HUES64 (cell line): ENCODE data around the gene DHX30.

Experiments used
- H3K27ac ChIP-seq: 2 replicates; pipeline ENCODE4 v1.7.0; 2013; ENCODE audit warnings: low read depth, low read length, inconsistent platforms
- H3K27me3 ChIP-seq: 2 replicates; pipeline ENCODE4 v1.6.1; 2013; ENCODE audit warnings: mild to moderate bottlenecking, low read length; ENCODE audit not compliant: insufficient read depth
- H3K36me3 ChIP-seq: 2 replicates; pipeline ENCODE4 v1.6.1; 2013; ENCODE audit warnings: mild to moderate bottlenecking, low read length; ENCODE audit not compliant: insufficient read depth
- H3K4me1 ChIP-seq: 2 replicates; pipeline ENCODE4 v1.6.1; 2013; ENCODE audit warnings: mild to moderate bottlenecking, low read length, moderate library complexity; ENCODE audit not compliant: insufficient read depth
- H3K4me3 ChIP-seq: 2 replicates; pipeline ENCODE4 v1.5.1; 2013; ENCODE audit warnings: mild to moderate bottlenecking, low read length, moderate library complexity
- H3K9ac ChIP-seq: 2 replicates; pipeline ENCODE4 v1.6.1; 2013; ENCODE audit warnings: mild to moderate bottlenecking, low read depth, low read length
- H3K9me3 ChIP-seq: 2 replicates; pipeline ENCODE4 v1.6.1; 2013; ENCODE audit warnings: low read depth, low read length; ENCODE audit not compliant: insufficient read depth
- WGBS: fragments of 150-250, 120-280 bp; methylation state at CpG from one replicate; pipeline ENCODE4 v1.1.7; 2013; ENCODE audit warnings: missing lambda C conversion rate; 5-methylcytosine and 5-hydroxymethylcytosine counted together

The DHX30 gene

DNA sequence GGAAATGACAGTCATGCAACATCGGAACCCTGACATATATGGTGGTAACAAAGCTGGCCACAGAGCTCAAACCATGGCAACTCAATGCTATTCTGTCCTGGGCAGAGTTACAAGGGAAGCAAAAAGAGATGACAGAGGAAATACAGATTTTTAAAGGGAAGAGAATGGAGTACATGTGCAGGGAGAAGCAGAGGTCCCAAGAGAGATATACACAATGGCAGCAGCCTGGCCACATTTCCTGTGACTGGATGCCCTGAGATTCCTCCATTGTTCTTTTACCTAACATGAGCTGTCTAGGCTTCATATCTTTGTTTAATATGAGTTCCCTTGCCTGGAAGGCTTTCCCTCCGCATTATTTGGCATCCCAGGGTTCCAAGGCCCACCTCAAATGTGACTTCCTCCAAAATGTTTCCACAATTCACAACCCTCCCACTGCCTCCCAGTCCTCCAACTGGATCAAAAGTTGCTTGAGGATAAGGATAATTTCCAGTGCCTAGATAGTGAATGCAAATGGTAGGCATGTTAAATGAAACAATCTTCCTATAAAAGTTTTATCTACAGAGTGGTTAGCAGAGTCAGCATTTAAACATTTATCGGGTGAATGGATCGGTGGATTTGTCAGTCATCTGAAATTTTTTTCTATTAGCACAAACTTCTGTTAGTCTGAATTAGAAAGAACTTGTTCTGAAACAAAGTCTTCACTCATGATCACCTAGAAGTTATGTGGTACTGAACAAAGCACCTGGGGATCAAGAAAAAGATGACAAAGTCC is 86.2 kb downstream of the DHX30 start:
- Histone ChIP-seq H3K9me3 (no peaks in the 10 kb centered on the region), H3K9ac (no peak overlapping the region), H3K4me1 (peaks cover 51% of the 10 kb centered on the region), H3K4me3 (no peak overlapping the region), H3K27me3 (no peaks in the 10 kb centered on the region), H3K27ac (peak overlapping the region; percentile 7; the same call in 1 of the 2 replicates), H3K36me3 (peaks cover 19% of the 10 kb centered on the region)
- 98% methylated on average over 3 of the region's 4 CpGs for WGBS

DNA sequence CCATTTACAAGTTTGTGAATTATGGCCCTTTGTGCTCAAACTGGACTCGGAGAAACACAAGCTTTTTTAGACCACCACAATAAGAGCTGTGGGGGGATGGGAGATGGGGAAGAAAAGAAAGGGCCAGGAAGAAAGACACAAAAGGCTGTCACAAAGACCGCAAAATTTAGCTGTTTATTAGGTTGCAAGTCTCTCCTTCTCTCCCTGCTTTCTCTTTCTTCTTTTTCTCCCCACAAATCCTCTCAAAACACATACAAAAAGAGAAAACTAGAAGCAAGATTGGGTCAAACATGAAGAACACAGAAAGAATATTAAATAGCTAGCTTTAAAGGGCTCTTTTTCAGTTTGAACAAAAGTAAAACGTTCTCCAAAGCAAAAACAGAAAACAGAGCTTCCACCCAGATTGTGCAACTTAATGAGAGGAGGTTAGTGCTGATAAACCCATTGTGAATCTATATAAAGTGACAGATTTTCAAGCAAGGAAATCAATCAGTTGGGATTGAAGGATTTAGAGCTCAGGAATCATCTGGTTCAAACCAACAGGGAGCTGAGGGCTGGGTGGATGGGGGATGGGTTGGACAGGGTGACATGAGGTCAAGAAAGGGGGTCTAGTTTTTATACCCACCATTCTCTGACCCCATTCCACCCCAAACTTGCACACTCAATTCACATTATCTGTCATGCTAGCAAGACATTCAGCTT is 87.3 kb downstream of the DHX30 start:
- Histone ChIP-seq H3K36me3 (peaks cover 17% of the 10 kb centered on the region), H3K4me1 (peaks cover 51% of the 10 kb centered on the region), H3K27me3 (no peaks in the 10 kb centered on the region), H3K9ac (peak overlapping the region; percentile 65), H3K9me3 (no peaks in the 10 kb centered on the region), H3K27ac (peak overlapping the region; percentile 74), H3K4me3 (peak overlapping the region; percentile 25)
- 50% methylated on average over 2 of the region's 3 CpGs for whole genome bisulfite sequencing

DNA sequence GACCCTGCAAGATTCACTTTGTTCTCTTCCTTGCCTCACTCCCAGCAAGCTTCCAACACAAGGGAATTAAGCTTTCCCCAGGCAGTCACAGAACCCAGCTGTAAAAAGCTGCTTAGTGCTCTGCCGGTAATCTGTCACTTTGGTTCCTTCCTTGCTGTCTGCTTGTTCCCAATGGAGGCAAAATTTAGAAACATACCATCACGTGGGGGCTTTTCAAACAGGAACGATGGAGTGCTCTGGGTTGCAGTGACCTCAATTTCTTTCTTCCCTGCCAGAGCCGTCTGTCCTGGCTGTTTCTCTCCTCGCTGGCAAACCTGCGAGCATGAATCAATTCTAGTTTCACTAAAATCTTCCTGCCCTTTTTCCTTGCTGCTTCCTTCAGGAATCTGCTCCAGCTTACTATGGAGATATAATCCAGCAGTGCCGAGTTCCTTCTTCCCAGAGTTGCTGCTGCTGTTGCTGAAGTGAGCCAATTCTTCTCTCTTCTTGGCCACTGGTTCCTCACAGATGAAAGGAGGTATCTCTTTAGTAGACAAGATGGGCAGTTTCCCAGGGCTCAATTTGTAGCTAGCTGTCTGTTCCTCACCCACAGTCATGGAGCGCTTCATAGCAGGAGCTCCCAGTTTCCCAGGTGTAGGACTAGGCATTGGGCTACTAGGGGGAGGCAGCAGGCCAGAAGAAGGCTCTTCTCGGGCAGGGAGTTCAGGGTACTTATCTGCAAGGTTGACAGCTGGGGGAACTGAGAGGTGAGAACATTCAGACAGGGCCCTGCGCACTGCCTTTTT is 88.1 kb downstream of the DHX30 start:
- WGBS, result 76% methylated on average over 10 of the region's 10 CpGs
- Histone ChIP-seq H3K4me1 (peaks cover 51% of the 10 kb centered on the region), H3K9me3 (no peaks in the 10 kb centered on the region), H3K4me3 (peak overlapping the region; percentile 6; the same call in 1 of the 2 replicates), H3K27ac (peak overlapping the region; percentile 53; the same call in 1 of the 2 replicates), H3K27me3 (no peaks in the 10 kb centered on the region), H3K9ac (no peak overlapping the region), H3K36me3 (peaks cover 17% of the 10 kb centered on the region)

DNA sequence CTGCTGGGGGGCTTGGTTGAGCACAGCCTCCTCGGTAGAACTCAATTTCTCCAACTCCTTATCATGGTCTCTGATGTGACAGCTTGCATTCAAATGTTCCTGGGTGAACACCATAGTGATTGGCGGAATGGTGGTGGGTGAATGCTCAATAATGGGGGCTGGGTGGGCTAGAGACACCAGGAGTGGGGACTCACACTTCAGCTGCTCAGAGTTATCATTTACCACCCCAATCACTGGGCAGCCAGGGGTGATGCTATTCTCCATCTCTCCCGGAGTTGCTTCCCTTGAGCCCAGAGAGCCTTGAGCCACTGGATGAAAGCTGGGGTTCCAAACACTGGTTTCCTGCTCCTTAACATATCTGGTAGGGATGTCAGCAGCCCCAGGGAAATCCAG is 88.7 kb downstream of the DHX30 start:
- Histone ChIP-seq H3K4me3 (no peak overlapping the region), H3K4me1 (peaks cover 51% of the 10 kb centered on the region), H3K9ac (no peak overlapping the region), H3K27me3 (no peaks in the 10 kb centered on the region), H3K36me3 (peaks cover 17% of the 10 kb centered on the region), H3K27ac (peak overlapping the region; percentile 53; the same call in 1 of the 2 replicates), H3K9me3 (no peaks in the 10 kb centered on the region)
- WGBS, result 100% methylated on average over 3 of the region's 3 CpGs

DNA sequence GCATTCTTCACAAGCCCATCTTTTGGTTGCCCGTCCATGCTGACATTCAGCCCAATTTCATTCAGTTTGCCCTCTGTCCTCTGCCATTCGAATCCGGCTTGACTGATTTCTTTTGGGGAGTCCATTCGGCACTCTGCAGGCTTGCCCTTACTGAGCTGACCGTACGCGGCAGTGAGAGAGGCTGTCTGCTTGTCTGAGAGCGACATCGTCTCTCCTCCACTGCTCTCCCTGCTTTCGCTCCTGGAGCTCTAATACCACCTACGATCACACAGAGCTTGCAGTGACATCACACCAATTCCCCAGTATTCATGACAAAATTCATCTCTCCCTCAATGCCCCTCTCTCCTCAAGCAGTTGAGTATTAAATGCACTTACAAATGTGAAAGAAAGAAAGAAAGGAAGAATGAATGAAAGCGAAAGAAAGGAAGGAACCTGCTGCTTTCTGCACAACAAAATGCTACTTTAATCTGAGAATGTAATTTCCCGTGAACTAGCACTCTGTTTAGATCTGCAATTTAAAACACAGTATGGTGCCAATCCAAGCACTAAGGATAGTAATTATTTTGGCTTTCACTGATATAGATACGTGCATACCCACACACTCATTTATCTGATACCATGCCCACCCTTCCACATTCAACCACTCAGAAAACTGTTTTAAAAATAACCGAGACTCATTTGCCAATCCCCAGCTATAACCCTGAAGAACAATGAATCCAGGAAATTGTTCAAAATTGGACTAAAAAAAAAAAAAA is 89.5 kb downstream of the DHX30 start:
- Histone ChIP-seq H3K4me1 (peaks cover 51% of the 10 kb centered on the region), H3K27ac (no peak overlapping the region), H3K9ac (no peak overlapping the region; the same call in 1 of the 2 replicates), H3K4me3 (no peak overlapping the region), H3K27me3 (no peaks in the 10 kb centered on the region), H3K9me3 (no peaks in the 10 kb centered on the region), H3K36me3 (peaks cover 20% of the 10 kb centered on the region)
- 85% methylated on average over 15 of the region's 15 CpGs for WGBS

DNA sequence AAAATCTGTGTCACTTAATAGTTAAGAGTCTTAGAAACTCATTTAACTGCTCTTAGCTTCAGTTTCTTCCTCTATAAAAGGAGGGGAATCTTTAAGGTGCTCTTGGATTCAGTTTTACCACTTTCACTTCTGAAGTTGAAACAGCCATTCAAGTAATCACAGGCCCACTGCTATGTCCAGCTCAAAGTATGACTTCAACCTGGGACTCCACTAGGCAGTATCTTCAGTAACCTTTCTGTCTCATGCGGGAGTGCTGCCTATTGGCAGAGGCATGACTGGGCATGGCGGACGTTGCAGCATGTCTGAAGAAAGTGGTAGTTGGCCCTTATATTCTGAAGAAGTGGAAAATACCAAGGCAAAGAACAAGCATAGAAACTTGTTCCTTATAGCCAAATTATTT is 92.3 kb downstream of the DHX30 start:
- Histone ChIP-seq H3K9me3 (no peaks in the 10 kb centered on the region), H3K9ac (no peak overlapping the region), H3K27me3 (no peaks in the 10 kb centered on the region), H3K36me3 (peaks cover 26% of the 10 kb centered on the region), H3K27ac (no peak overlapping the region), H3K4me3 (no peak overlapping the region), H3K4me1 (peaks cover 39% of the 10 kb centered on the region)
- WGBS, result 96% methylated on average over 3 of the region's 3 CpGs

DNA sequence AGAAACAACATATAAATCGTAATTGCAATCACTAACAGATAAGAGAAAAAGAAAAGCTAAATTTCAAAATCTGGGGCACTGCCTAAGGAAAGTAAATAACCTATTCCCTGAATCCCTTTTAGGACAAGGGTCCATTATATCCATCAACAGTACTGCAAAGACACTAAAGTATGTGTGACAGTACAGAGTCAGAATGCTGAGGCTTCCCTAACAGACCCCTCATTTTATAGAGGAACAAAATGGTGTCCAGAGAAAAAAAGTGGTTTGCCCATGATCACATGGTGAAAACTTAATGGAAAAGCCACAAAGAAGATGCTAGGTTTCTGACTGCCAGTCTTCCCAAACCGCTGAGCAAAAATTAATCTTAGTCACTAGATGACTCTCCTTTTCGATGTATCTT is 93.8 kb downstream of the DHX30 start:
- Histone ChIP-seq H3K27ac (no peak overlapping the region), H3K9me3 (no peaks in the 10 kb centered on the region), H3K4me3 (no peak overlapping the region), H3K9ac (no peak overlapping the region), H3K4me1 (peaks cover 24% of the 10 kb centered on the region), H3K36me3 (peaks cover 26% of the 10 kb centered on the region), H3K27me3 (no peaks in the 10 kb centered on the region)
- 98% methylated on average over 3 of the region's 3 CpGs for WGBS

DNA sequence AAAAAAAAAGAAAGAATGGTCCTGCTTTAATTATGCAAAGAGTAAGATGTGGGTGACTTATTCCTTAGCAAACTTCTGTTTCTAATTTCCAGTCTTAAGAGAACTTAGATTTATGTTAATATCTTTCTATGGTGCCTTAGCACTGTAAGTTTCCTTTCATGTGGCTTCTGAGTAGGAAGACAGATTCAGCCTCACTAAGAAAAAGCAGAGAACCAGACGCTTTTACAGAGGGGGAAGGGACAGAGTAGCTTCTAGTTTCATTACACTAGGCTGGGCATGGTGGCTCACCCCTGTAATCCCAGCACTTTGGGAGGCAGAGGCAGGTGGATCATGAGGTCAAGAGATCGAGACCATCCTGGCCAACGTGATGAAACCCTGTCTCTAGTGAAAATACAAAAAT is 95.0 kb downstream of the DHX30 start:
- Histone ChIP-seq H3K9ac (no peak overlapping the region), H3K4me3 (no peak overlapping the region), H3K4me1 (peaks cover 11% of the 10 kb centered on the region), H3K27me3 (no peaks in the 10 kb centered on the region), H3K36me3 (peaks cover 27% of the 10 kb centered on the region; the same call in 1 of the 2 replicates), H3K9me3 (no peaks in the 10 kb centered on the region), H3K27ac (no peak overlapping the region)
- 96% methylated on average over 3 of the region's 3 CpGs for WGBS

DNA sequence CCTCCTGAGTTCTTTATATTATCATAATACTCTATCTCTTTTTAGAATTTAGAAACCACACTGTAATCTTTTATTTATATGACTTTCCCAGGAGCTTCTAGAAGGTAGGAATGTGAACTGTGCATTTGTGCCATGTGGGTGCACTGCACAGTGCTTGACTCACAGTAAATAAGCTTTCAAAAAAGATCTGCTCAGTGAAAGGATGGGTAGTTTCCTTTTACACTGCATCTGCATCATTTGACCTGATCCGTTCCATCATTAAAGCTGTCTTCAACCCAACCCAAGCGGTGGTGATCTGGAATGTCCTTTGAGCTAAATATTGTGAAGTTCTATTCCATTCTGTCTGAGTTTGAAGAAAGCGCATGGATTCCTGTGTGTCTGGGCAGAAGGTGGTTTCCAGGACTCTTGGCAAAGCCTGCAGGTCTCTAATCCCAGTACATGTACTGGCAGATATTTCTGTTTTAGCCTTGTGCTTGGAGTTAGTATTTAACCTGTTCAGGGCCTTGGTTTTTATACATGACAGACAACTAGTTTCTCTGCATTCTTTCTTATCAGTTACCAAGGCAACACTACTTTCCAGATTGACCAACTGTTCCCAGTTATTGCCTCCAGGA is 96.7 kb downstream of the DHX30 start:
- H3K9ac ChIP-seq, result no peak overlapping the region
- H3K27ac ChIP-seq, result no peak overlapping the region
- 96% methylated on average over 3 of the region's 3 CpGs for WGBS
- H3K27me3 ChIP-seq, result no peaks in the 10 kb centered on the region
- H3K4me1 ChIP-seq, result no peaks in the 10 kb centered on the region
- H3K9me3 ChIP-seq, result no peaks in the 10 kb centered on the region
- no peak overlapping the region for H3K4me3 ChIP-seq
- peaks cover 31% of the 10 kb centered on the region; the same call in 1 of the 2 replicates for H3K36me3 ChIP-seq
